CD4-positive, alpha-beta memory T cell (primary cell): ENCODE data around the gene CST6. TPM values are rescaled to one million over a fixed set of nuclear protein-coding genes. Genes with fewer than 3 reads are reported as not detected.

Source experiments
- CTCF ChIA-PET: fragments of 350-600 bp; sonication (Branson Sonifier 250); formaldehyde crosslinking; loops from one replicate; lab custom pipeline; 2021; ENCODE audit warnings: inconsistent platforms; ENCODE audit not compliant: partially characterized antibody; lab: Charles Lee
- POLR2A ChIA-PET: fragments of 350-600 bp; sonication (Branson Sonifier 250); formaldehyde crosslinking; loops from one replicate; lab custom pipeline; 2021; ENCODE audit not compliant: partially characterized antibody; lab: Charles Lee
- DNase-seq, 5 donors: peaks; one replicate each; pipeline versions ENCODE4 v3.0.0 to v3.0.0-alpha.2; 2020 to 2022; ENCODE audit warnings: mixed read lengths in 1 of 5
- H3K27ac ChIP-seq: one replicate; pipeline ENCODE4 v1.7.0; 2013; ENCODE audit warnings: low read depth, low read length
- H3K27me3 ChIP-seq: 2 replicates; pipeline ENCODE4 v1.7.0; 2013; ENCODE audit warnings: mild to moderate bottlenecking, low read length, moderate library complexity; ENCODE audit not compliant: insufficient read depth
- H3K36me3 ChIP-seq: 2 replicates; pipeline ENCODE4 v1.7.0; 2013; ENCODE audit warnings: mild to moderate bottlenecking, low read length, moderate library complexity; ENCODE audit not compliant: insufficient read depth
- H3K4me1 ChIP-seq: 2 replicates; pipeline ENCODE4 v1.7.0; 2013; ENCODE audit warnings: mild to moderate bottlenecking, low read length, moderate library complexity; ENCODE audit not compliant: insufficient read depth
- H3K4me3 ChIP-seq, 2 donors: one replicate each; pipeline ENCODE4 v1.7.0; 2013; ENCODE audit warnings: low read length in 2 of 2, mild to moderate bottlenecking in 1 of 2
- H3K9me3 ChIP-seq, 2 donors: one replicate each; pipeline ENCODE4 v1.7.0; 2013; ENCODE audit warnings: low read length in 2 of 2, control low read depth in 1 of 2; ENCODE audit not compliant: control insufficient read depth in 1 of 2
- H3K27ac Mint-ChIP-seq, 7 donors: one replicate each; pipeline ENCODE4 v1.8.0; 2020 to 2021; ENCODE audit warnings: mixed read lengths in 7 of 7, mild to moderate bottlenecking in 6 of 7, inconsistent platforms in 3 of 7, moderate library complexity in 3 of 7
- H3K27me3 Mint-ChIP-seq, 2 donors: one replicate each; pipeline ENCODE4 v1.8.0; 2020 to 2021; ENCODE audit warnings: mixed read lengths in 2 of 2
- H3K36me3 Mint-ChIP-seq, 2 donors: one replicate each; pipeline ENCODE4 v1.8.0; 2020 to 2021; ENCODE audit warnings: mixed read lengths in 2 of 2, inconsistent platforms in 1 of 2, mild to moderate bottlenecking in 1 of 2
- H3K4me1 Mint-ChIP-seq, 4 donors: one replicate each; pipeline ENCODE4 v1.8.0; 2020 to 2021; ENCODE audit warnings: mixed read lengths in 4 of 4, mild to moderate bottlenecking in 1 of 4
- H3K4me3 Mint-ChIP-seq, 8 donors: one replicate each; pipeline ENCODE4 v1.8.0; 2020 to 2021; ENCODE audit warnings: mixed read lengths in 8 of 8, mild to moderate bottlenecking in 7 of 8, moderate library complexity in 6 of 8, inconsistent platforms in 3 of 8
- H3K9me3 Mint-ChIP-seq, 8 donors: one replicate each; pipeline ENCODE4 v1.8.0; 2020 to 2021; ENCODE audit warnings: mixed read lengths in 8 of 8, mild to moderate bottlenecking in 5 of 8, inconsistent platforms in 3 of 8, moderate library complexity in 1 of 8
- intact Hi-C: fragments of 100-400 bp; cut with micrococcal nuclease; formaldehyde crosslinking; loops from one replicate; pipeline ENCODE4 v1.15.1; 2023
- polyA plus RNA-seq, 2 donors: library from polyadenylated mRNA; unstranded; fragments of 300-500 nt; fragmentation: Illumina TruSeq; gene quantifications; one replicate each; pipeline ENCODE4 v1.2.3, GENCODE V29; 2021
- total RNA-seq, 2 experiments: library from RNA; stranded (reverse); gene quantifications; one replicate each; pipeline ENCODE4 v1.2.3, GENCODE V29; 2021

CST6 gene
- total and polyA plus RNA-seq, 4 experiments from 2014 or later, result not detected

DNA sequence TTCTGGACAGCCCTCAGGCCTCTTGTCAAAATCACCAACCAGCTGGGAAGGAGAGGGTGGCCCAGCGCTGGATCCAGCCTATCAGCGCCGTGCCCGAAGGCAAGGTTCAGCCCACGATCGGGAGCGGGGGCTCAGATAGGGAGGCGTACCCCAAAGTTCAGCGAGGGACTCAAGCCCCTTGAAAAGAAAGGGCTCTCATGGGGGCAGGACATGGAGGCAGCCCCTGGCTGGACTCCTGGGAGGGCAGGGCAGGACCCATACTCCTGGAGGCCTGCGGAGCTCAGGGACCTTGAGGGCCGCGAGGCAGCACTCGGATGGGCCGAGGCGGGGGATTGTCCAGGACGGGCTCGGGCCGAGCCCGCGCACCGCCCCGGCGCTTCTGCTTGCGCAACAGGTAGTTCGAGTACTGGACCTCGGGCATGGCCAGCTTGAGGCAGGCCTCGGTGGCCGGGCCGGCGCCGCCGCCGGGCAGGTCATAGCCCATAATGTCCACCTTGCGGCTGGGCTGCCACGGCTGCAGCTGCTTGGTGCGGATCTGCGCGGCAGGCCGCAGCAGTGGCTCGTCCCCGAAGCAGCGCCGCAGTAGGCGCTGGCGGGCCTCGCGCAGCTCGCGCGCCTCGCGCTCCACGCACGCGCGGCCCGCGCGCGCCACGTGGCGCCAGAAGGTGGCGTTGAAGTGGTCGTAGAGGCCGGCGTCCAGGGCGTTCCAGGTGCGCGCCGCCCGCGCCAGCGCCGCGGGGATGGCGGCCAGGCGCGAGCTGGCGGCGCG, 30.6 kb downstream of the CST6 start:
- H3K4me1 ChIP-seq, result peaks cover 12% of the 10 kb centered on the region
- H3K27me3 ChIP-seq, result no peaks in the 10 kb centered on the region
- Mint-ChIP-seq H3K36me3 (no peaks in the 10 kb centered on the region), H3K27me3 (peaks cover 0 to 1% of the 10 kb centered on the region in 2 donors), H3K4me1 (peaks cover 5 to 12% (median 9%) of the 10 kb centered on the region in 4 donors), H3K27ac (no peak overlapping the region), H3K4me3 (no peak overlapping the region), H3K9me3 (no peaks in the 10 kb centered on the region)
- no peak overlapping the region for H3K27ac ChIP-seq
- DNase-seq, result no peak
- intact Hi-C loops, result no loop called here
- H3K4me3 ChIP-seq, result no peak overlapping the region
- no peaks in the 10 kb centered on the region for H3K9me3 ChIP-seq
- CTCF ChIA-PET, result interaction anchor here (0.9 to 4.7 kb wide), 6 partner anchors 9 to 50 kb away, joined by 3 to 29 read pairs (median 4); partner anchors contain the start of genes PACS1 and SF3B2
- POLR2A ChIA-PET, result interaction anchor here (1.3 to 2.0 kb wide), 2 partner anchors 10 to 26 kb away, joined by 4 to 8 read pairs; partner anchors contain the start of gene SF3B2
- H3K36me3 ChIP-seq, result no peaks in the 10 kb centered on the region

DNA sequence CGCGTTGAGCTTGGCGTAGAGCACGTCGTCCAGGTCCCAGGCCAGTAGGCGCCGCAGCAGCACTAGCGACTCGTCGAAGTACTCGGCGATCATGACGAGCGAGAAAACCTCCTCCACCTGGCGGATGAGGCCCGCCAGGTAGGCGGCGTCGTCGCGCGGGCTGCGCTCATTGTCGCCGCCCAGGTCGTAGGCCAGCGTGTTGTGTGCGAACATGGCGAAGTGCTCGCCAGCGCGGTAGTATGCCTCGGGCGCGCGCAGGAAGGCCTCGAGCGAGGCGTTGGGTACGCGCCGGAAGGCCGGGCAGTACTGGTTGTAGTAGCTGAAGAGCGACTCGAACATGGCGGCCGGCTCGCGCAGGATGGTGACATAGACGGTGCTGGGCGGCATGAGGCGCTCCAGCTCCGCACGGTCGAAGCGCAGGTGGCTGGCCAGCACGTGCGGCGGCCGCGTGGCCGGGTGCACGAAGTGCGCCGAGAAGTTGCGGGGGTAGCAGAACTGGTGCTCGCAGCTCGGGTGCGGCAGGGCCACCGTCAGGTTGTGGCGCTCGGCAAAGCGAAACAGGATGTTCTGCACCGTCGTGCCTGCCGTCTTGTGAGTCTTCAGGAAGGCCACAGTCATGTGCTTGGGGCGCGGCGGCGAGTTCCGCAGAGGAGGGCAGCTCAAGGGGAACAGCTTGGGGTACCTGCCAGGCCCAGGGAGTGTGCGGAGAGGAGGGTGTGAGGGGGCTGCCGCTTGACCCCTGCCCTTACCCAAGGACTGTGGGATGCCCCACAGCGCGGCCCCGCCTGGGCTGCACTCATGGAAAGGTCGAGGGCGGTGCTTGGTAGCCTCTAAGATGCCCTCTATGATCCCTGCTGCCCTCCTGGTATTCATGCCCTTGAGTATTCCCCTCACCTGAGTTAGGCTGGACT, 31.4 kb downstream of the CST6 start:
- ChIA-PET POLR2A (interaction anchor here (0.6 to 2.0 kb wide), 3 partner anchors 9 to 110 kb away, joined by 3 to 8 read pairs (median 3); partner anchors contain the start of gene SF3B2), CTCF (interaction anchor here (0.5 to 4.7 kb wide), 11 partner anchors 8 to 332 kb away, joined by 3 to 39 read pairs (median 13); partner anchors contain the start of genes CST6, KAT5, PACS1 and SF3B2)
- Histone ChIP-seq H3K4me3 (no peak overlapping the region), H3K36me3 (no peaks in the 10 kb centered on the region), H3K27ac (no peak overlapping the region), H3K4me1 (peaks cover 12% of the 10 kb centered on the region), H3K27me3 (no peaks in the 10 kb centered on the region), H3K9me3 (no peaks in the 10 kb centered on the region)
- Mint-ChIP-seq H3K4me1 (peaks cover 5 to 12% (median 9%) of the 10 kb centered on the region in 4 donors), H3K4me3 (no peak overlapping the region), H3K36me3 (no peaks in the 10 kb centered on the region), H3K27ac (no peak overlapping the region), H3K27me3 (peaks cover 0 to 1% of the 10 kb centered on the region in 2 donors), H3K9me3 (no peaks in the 10 kb centered on the region)
- intact Hi-C loops, result no loop called here
- no peak for DNase-seq

DNA sequence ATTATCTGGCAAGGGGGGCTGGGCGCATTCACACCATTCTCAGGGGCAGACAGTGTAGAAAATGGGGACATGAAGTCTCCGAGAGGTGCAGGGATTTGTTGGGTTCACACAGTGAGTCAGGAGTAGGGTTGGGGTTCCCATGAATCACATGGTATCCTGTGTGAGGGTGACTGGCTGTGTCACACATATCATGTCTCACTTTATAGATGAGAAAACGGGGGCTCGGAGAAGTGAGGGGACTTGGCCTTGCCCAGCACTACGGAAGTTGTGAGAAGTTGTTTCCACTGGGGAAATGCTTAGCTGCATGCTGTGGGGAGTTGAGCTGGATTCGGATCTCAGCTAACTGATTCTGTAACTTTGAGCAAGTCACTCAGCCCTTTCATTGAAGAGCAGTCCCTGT, 32.9 kb downstream of the CST6 start:
- H3K4me3 Mint-ChIP-seq, result peak overlapping the region in 2 of 8 donors; percentile 32 to 55
- intact Hi-C loops, result loop anchor here (1.0 kb wide), 1 partner anchor 90 kb away; no protein-coding TSS in a partner anchor
- Histone ChIP-seq H3K27ac (no peak overlapping the region), H3K27me3 (no peaks in the 10 kb centered on the region), H3K4me1 (peaks cover 12% of the 10 kb centered on the region), H3K4me3 (no peak overlapping the region), H3K9me3 (no peaks in the 10 kb centered on the region), H3K36me3 (no peaks in the 10 kb centered on the region)
- no peaks in the 10 kb centered on the region for H3K36me3 Mint-ChIP-seq
- ChIA-PET POLR2A (interaction anchor here (0.9 to 1.5 kb wide), 8 partner anchors 8 to 333 kb away, joined by 3 to 7 read pairs (median 4); partner anchors contain the start of genes CCDC85B and SF3B2), CTCF (interaction anchor here (0.6 to 4.7 kb wide), 37 partner anchors 8 to 677 kb away, joined by 3 to 39 read pairs (median 4); partner anchors contain the start of genes CATSPER1, CST6, KAT5 and PACS1)
- peaks cover 5 to 16% (median 9%) of the 10 kb centered on the region in 4 donors for H3K4me1 Mint-ChIP-seq
- H3K9me3 Mint-ChIP-seq, result no peaks in the 10 kb centered on the region
- H3K27me3 Mint-ChIP-seq, result peaks cover 0 to 2% of the 10 kb centered on the region in 2 donors
- peak overlapping the region in 2 of 7 donors; percentile 9 to 67 for H3K27ac Mint-ChIP-seq
- DNase-seq, result peak in 1 of 5 donors; percentile 66

DNA sequence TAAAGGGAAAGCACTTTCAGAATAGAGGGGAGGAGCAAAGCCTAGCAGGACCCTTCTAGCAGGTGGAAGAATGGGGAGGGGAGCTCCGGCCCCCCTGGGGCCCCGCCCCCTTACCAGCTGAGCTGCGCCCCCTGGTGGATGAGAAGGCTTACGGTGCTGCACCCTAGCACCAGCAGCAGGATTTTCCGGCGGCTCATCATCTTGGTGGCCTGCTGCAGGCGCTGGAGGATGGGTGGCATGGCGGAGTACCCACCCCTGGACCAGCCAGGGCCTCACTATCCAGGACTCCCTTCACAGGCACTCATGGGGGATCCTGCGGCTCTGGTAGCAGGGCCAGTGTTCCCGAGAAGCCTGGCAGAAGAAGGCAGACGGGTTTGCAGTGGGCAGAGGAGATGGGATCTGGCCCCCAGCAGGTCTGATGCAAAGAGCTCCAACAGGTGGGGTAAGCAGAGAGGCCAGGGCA, 33.4 kb downstream of the CST6 start:
- Mint-ChIP-seq H3K9me3 (no peaks in the 10 kb centered on the region), H3K27me3 (peaks cover 0 to 2% of the 10 kb centered on the region in 2 donors), H3K27ac (peak overlapping the region in 2 of 7 donors; percentile 9 to 67), H3K36me3 (no peaks in the 10 kb centered on the region), H3K4me3 (peak overlapping the region in 2 of 8 donors; percentile 32 to 55), H3K4me1 (peaks cover 5 to 16% (median 9%) of the 10 kb centered on the region in 4 donors)
- intact Hi-C loops, result loop anchor here (1.0 kb wide), 1 partner anchor 89 kb away; no protein-coding TSS in a partner anchor
- H3K36me3 ChIP-seq, result no peaks in the 10 kb centered on the region
- no peaks in the 10 kb centered on the region for H3K9me3 ChIP-seq
- DNase-seq, result peak; percentile 78 to 86 (median 81)
- CTCF ChIA-PET, result interaction anchor here (0.6 to 4.7 kb wide), 38 partner anchors 8 to 678 kb away, joined by 3 to 39 read pairs (median 4); partner anchors contain the start of genes BANF1, CATSPER1, CST6 and KAT5
- peaks cover 12% of the 10 kb centered on the region for H3K4me1 ChIP-seq
- no peaks in the 10 kb centered on the region for H3K27me3 ChIP-seq
- H3K4me3 ChIP-seq, result no peak overlapping the region
- POLR2A ChIA-PET, result interaction anchor here (0.9 to 1.5 kb wide), 8 partner anchors 9 to 334 kb away, joined by 3 to 7 read pairs (median 4); partner anchors contain the start of gene CCDC85B
- H3K27ac ChIP-seq, result no peak overlapping the region

DNA sequence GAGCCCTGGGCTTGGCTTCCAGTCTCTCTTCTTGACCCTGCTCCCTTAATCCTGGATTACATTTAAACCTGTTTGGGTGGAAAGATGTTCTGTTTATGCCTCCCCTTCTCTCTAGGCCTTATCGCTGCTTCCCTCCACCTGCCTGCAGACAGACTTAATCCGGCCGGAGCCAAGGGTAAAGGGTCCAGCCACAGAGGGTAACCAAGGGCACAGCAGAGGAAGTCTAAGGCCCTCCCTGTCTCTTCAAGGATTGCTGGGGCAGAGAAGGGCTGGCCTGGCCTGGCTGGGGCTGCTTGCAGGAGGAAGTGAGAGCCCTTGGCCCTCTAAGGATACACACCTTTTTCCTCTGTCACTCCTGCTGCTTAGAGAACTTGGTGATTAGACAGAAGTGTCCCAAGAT, 35.1 kb downstream of the CST6 start:
- ChIA-PET CTCF (interaction anchor here (1.2 to 4.7 kb wide), 7 partner anchors 23 to 336 kb away, joined by 3 to 39 read pairs (median 4); partner anchors contain the start of genes KAT5 and PACS1), POLR2A (no interaction called here)
- peaks cover 0 to 1% of the 10 kb centered on the region in 2 donors for H3K27me3 Mint-ChIP-seq
- H3K9me3 ChIP-seq, result no peaks in the 10 kb centered on the region
- H3K27ac ChIP-seq, result no peak overlapping the region
- no peaks in the 10 kb centered on the region for H3K9me3 Mint-ChIP-seq
- no peaks in the 10 kb centered on the region for H3K27me3 ChIP-seq
- intact Hi-C loops, result no loop called here
- H3K36me3 ChIP-seq, result no peaks in the 10 kb centered on the region
- peaks cover 21% of the 10 kb centered on the region for H3K4me1 ChIP-seq
- no peak overlapping the region for H3K27ac Mint-ChIP-seq
- H3K4me3 ChIP-seq, result no peak overlapping the region
- H3K4me3 Mint-ChIP-seq, result no peak overlapping the region
- peaks cover 10 to 28% (median 17%) of the 10 kb centered on the region in 4 donors for H3K4me1 Mint-ChIP-seq
- no peak for DNase-seq
- H3K36me3 Mint-ChIP-seq, result no peaks in the 10 kb centered on the region

DNA sequence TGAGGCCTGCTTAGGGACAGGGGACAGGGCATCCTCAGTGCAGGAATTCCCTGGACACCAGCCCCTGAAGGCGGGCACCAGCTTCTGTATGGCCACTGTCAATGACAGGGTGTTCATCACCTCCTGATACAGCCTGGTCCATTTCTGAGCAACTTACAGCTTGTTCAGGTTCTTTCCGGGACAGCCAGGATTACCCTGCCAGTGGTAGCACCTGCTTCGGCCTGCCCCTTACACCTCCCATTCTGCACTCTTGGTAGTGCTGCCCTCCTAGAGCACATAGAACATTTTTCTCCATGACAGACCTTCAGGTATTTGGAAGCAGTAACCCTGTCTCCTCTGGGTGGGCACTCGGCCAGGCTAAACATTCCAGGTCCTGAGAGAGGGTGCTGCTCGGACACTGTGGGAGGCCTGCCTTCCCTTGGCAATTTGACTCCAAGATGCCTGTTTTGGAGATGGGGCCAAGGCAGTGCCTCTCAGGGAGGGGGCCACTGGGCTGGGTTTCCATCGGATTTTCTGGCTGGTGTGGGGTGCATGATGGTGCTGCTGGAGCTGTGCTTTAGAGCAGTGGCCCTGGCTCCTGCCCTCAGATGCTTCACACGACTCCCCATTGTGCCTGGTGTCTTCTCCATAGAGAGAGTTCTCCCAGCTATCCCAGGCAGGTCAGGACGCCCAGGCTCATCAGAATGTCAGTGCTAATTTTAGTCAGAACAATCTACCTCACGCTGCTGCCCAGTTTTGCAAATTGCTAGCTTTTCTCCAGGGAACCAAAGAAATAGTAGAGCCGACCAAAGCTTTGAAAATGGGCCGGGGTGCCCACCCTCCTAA, 35.9 kb downstream of the CST6 start:
- H3K9me3 ChIP-seq, result no peaks in the 10 kb centered on the region
- H3K4me1 ChIP-seq, result peaks cover 23% of the 10 kb centered on the region
- intact Hi-C loops, result no loop called here
- no peaks in the 10 kb centered on the region for H3K27me3 ChIP-seq
- CTCF ChIA-PET, result interaction anchor here (0.9 to 1.7 kb wide), 6 partner anchors 10 to 71 kb away, joined by 3 to 5 read pairs (median 3); no protein-coding TSS in a partner anchor
- no peaks in the 10 kb centered on the region for H3K36me3 ChIP-seq
- H3K4me1 Mint-ChIP-seq, result peaks cover 13 to 36% (median 24%) of the 10 kb centered on the region in 4 donors
- peaks cover 0 to 1% of the 10 kb centered on the region in 2 donors for H3K27me3 Mint-ChIP-seq
- H3K4me3 ChIP-seq, result no peak overlapping the region
- H3K36me3 Mint-ChIP-seq, result peaks cover 5 to 8% of the 10 kb centered on the region in 2 donors
- H3K27ac ChIP-seq, result no peak overlapping the region
- no peaks in the 10 kb centered on the region for H3K9me3 Mint-ChIP-seq
- DNase-seq, result no peak
- H3K4me3 Mint-ChIP-seq, result peak overlapping the region in 1 of 8 donors; percentile 18
- no peak overlapping the region for H3K27ac Mint-ChIP-seq
- POLR2A ChIA-PET, result no interaction called here
